NCI-H526 (cell line): ENCODE measurements around the gene B4GALT1.
"Not testable (repeated sequence)": the region's sequence is repeated elsewhere in the genome, so short reads cannot be mapped to it uniquely, and the experiment has no call there.

ENCODE experiments used
- DNase-seq, 2 experiments: peaks; one replicate each; lab custom pipeline; 2025; lab: John Stamatoyannopoulos, UW

The B4GALT1 gene

DNA sequence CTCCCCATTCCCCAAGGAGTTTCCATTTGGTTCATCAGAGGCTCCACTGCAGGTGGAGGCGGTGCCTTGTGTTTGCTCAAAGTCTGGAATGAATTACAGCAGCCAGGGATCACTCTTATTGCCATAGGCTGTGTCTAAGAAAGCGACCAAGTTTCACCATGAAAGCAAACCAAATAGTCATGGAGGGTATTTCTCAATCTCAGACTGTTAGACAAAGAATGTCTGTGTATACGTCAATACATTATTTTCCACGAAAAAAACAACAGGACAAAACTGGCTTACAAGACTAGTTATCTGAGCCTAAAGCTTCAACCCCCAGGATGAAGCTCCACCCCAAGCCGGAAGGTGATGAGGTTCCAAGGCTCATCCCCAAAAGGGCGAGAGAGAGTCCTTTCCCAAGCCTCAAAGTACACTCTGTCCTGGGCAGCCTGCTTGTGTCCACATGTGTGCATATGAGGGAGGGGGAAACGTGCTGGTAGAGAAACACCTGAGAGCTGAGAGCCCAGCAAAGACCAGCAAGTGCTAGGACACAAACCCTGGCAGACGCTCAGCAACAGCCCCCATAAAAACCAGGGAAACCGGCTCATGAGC lies 4.3 kb downstream of the B4GALT1 start:
- DNase-seq = no peak

GRCh38 chr9:33161589-33162132 lies 5.5 kb downstream of the B4GALT1 start:
- peak; percentile 63 to 69 for DNase-seq

DNA sequence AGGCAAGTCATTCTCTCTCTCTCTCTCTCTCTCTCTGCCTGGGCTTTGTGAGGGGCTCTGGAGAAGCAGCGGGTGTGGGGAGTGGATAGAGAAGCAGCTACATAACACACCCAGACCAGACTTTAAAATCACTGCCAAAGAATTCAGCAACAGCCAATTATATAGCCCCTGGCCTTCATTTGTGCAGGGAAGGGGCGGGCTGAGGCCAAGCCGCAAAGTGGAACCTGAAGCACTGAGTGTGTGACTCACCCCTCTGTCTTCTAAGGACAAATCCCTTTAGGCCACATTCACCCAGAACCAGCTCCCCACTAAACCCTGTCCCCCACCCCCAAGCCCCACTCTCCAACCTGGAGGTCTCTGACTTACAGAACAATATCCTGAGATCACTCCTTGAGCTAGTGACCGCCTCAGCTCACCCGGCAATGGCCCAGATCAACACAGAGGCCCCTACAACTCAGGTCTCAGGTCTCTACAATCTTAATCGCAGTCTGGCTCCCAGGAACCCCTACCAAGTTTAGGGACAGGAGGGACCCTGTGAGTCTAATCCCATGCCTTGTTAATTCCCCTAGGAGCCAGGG lies 6.0 kb downstream of the B4GALT1 start:
- DNase-seq = no peak

DNA sequence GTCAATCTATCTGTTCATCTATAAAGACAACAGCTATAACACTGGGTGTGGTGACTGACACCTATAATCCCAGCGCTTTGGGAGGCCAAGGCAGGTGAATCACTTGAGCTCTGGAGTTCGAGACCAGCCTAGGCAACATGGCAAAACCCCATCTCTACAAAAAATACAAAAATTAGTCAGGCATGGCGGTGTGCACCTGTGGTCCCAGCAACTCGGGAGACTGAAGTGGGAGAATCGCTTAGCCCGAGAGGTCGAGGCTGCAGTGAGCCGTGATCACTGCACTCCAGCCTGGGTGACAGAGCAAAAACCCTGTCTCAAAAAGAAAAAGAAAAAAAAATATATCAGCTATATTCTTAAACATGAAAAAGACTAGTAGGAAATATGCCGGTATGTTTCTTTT lies 6.7 kb downstream of the B4GALT1 start:
- DNase-seq = not testable (repeated sequence)

DNA sequence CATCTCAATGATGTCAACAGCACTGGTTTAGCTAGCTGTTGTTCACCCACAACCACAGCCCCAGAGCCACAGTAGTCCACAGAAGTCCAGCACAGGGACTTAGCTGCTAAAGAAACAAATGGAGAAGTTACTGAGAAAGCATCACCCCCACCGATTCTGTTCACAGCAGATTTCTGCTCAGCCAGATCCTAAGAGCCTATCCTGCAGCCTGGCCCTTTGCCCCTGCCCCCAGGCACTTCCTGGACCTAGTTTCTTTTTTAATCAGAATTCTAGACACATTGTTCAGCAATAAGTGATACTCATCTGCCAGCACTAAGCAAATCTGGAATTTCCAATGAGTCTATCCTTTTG lies 7.4 kb downstream of the B4GALT1 start:
- DNase-seq = no peak

DNA sequence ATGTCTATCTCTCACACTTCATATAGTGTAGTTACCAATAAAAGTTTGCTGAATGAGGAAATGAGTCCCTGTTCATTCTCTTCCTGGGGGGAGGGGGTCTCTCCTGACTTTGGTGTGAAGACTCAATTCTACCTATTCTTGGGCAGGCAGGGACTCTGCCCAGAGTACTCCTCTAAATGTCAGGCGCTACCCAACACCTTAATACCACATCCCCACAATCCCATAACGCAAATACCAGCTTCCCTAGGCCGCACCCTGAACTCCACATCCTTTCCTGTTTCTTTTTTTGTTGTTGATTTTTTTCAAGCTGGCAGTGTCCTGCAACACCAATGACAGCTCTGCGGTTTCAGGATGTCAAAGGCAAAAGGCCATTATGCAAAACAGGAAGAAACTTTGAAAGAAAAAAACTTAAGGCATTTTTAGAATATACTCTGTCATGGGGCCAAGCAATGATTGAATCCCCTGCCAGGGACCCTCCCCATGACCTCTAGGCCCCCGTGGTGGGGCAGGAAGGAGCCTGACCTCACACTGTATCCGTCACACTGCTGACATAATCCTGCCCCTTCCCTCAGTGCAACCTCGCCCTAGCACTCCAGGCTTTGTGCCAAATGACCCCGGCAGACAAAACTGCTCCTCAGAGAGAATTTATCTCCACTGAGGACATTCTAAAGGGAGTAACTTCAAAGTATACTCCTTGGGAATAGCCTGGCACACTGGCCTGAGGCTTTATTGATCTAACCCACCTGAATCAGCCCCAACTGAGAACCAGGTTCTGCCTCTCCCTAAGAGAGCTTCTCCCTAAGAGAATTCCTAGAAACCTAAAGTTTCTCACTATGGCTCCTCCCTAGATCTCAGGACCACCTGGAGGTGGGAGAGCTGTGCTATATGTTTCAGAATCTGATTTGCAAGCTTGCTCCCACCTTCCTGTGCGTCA lies 8.0 kb downstream of the B4GALT1 start:
- peak in 1 of 2 experiments; percentile 26 for DNase-seq

- DNase-seq = no peak
Measured at GRCh38 chr9:33157960-33158842, 8.9 kb downstream of the B4GALT1 start.

GRCh38 chr9:33155393-33155792 lies 11.7 kb downstream of the B4GALT1 start:
- no peak for DNase-seq

- DNase-seq = no peak
Measured at GRCh38 chr9:33154371-33154770, 12.8 kb downstream of the B4GALT1 start.

DNA sequence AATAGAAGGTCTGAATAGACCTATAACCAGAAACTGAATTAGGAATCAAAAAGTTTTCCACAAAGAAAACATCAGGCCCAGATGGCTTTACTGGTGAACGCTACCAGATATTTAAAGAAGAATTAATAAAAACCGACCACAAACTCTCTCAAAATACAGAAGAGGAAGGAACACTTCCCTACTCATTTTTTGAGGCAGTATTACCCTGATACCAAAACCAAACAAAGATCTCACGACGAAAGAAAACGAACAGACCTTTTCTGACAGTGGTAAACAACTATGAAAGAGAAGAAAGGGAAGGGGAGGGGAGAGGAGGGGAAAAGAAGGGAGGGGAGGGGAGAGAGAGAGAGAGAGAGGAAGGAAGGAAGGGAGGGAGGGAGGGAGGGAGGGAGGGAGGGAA lies 13.5 kb downstream of the B4GALT1 start:
- no peak for DNase-seq

GRCh38 chr9:33153001-33153400 lies 14.1 kb downstream of the B4GALT1 start:
- DNase-seq = no peak

- no peak for DNase-seq
Measured at GRCh38 chr9:33151601-33152000, 15.5 kb downstream of the B4GALT1 start.

GRCh38 chr9:33151007-33151557 lies 16.1 kb downstream of the B4GALT1 start:
- DNase-seq = no peak

DNA sequence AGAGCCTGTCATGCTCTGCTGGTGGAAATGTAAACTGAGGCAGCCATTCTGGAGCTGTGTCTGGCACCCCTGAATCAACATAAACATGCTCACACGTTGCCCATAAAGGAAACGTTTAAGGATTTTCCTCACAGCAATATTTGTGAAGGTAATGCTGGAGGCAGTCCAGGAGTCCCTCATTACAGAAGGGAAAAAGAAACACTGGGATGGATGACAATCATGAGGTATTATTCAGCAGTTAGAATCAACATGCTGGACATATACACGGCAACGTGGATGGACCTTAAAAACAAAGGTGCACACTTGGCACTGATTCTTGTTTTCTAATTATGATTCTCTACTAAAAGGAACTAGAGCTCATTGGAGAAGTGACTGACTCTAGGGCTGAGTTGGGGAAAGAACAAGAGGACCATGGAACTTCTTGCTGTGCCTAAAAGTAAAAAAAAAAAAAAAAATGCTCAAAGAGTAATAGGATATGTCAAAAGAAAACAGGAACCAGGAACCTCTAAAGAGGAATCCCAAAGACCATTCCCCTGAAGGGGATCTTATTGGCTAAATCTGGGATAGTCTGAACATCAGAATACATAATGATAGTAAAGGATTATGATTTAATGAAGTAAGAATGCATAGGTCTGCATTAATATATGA lies 18.6 kb downstream of the B4GALT1 start:
- no peak for DNase-seq

DNA sequence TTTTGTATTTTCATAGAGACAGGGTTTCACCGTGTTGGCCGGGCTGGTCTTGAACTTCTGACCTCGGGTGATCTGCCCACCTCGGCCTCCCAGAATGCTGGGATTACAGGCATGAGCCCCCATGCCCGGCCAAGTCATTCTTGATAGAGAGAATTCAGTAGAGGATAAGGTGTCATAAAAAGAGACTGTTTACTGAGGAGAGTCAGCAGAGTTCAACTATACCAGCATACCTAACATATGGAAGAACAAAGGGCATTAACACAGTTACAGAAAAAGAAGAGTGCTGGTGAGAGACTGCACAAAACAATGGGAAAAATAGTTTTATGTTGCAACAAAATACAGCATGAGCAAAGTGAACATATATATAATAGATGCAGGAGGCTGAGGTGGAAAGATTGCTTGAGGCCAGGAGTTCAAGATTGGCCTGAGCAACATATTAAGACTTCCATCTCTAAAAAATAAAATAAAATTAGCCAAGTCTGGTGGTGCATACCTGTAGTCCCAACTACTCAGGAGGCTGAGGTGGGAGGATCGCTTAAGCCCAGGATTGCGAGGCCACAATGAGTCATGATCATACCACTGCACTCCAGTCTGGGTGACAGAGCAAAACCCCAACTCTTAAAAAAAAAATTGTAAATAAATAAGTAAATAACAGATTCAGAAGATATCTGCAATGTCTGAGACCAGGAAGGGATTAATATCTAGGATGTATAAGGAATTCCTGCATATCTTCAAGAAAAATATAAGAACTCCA lies 19.5 kb downstream of the B4GALT1 start:
- no peak for DNase-seq

GRCh38 chr9:33146298-33146697 lies 20.8 kb downstream of the B4GALT1 start:
- DNase-seq = no peak

DNA sequence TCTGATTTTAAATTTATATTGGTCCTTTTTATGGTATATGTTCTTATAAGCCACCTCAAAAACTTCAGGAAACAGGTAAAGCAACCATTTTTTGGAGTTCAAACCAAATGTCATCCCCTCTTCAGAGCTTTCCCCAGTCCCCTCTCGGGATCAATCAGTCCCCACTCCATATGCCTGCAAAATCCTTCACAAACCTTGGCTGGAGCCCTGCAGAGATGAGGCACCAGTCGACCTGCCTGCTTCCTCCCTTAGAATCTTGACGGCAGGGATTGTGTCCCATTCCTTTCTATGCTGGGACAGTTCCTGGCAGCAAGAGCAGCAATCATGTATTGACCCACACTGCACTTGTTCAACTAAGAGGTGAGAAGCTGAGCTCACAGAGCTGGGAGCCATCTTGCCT lies 22.6 kb downstream of the B4GALT1 start:
- DNase-seq = no peak

DNA sequence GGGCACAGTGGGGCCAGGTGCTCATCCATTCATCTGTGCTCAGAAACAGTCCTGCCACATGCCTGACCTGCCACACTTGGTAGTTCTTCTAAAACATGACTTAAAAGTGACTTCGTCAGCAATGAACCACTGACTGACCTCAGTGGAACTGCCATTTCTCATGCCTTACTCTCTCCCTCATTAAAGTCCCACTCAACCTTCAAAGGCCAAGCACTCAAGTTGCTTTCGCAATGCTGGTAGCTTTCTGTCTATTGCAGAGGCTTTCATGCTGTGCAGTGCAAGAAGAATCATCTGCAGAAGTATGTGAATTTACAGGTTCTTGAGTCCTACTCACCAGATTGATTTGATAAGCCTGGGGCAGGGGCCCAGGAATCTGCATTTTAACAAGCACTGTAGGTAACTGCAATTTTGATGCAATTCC lies 23.9 kb downstream of the B4GALT1 start:
- no peak for DNase-seq

GRCh38 chr9:33142535-33142934 lies 24.6 kb downstream of the B4GALT1 start:
- no peak for DNase-seq
